ENCODE data around the gene VWF.

The VWF gene

DNA sequence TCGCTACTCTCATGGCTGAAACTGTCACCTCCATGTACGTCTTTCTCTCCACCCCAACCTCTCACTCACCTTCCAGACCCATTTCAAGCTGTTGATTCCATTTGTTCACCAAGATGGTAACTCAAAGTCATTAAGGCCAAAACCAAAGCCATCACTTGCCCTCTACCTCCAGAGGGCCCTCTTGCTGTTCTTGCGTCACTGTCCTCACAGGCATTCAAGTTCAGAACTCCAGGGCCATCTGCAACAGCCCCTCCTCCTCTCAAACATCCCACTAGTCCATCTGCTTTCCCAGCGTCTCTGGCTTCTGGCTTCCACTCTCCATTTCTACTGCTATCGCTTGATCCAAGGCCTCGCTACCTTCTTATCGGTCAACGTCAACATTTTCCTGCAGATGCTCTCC is 74.5 kb downstream of the VWF start:
- Histone ChIP-seq H2AFZ (ENCODE audit: low read length) (no peak overlapping the region), H3K27ac (ENCODE audit: low read depth, low read length, poor library complexity, severe bottlenecking) (no peak overlapping the region), H3K27me3 (ENCODE audit: insufficient read depth, low read length) (peaks cover 11% of the 10 kb centered on the region; the same call in 1 of the 2 replicates), H3K4me3 (ENCODE audit: low read depth, low read length, poor library complexity, severe bottlenecking) (no peak overlapping the region), H3K9ac (ENCODE audit: low read length) (no peak overlapping the region), H3K4me2 (ENCODE audit: low read length) (no peak overlapping the region), H3K79me2 (ENCODE audit: insufficient read depth, low read length) (no peaks in the 10 kb centered on the region), H3F3A (ENCODE audit: insufficient read depth, low read length) (no peaks in the 10 kb centered on the region), H4K20me1 (ENCODE audit: insufficient read depth, low read length) (no peaks in the 10 kb centered on the region), H3K9me3 (ENCODE audit: low read length) (no peaks in the 10 kb centered on the region), H3K36me3 (ENCODE audit: insufficient read depth, low read length) (no peaks in the 10 kb centered on the region), H3K4me1 (ENCODE audit: insufficient read depth, low read length, severe bottlenecking) (no peaks in the 10 kb centered on the region), H3K9me2 (ENCODE audit: low read depth, low read length) (no peaks in the 10 kb centered on the region)
- TF ChIP-seq EZH2 (IDR thresholded peaks at IDR 0.05; ENCODE audit: borderline replicate concordance, low read length), result no peak
- TF ChIP-seq, protein P1, sequence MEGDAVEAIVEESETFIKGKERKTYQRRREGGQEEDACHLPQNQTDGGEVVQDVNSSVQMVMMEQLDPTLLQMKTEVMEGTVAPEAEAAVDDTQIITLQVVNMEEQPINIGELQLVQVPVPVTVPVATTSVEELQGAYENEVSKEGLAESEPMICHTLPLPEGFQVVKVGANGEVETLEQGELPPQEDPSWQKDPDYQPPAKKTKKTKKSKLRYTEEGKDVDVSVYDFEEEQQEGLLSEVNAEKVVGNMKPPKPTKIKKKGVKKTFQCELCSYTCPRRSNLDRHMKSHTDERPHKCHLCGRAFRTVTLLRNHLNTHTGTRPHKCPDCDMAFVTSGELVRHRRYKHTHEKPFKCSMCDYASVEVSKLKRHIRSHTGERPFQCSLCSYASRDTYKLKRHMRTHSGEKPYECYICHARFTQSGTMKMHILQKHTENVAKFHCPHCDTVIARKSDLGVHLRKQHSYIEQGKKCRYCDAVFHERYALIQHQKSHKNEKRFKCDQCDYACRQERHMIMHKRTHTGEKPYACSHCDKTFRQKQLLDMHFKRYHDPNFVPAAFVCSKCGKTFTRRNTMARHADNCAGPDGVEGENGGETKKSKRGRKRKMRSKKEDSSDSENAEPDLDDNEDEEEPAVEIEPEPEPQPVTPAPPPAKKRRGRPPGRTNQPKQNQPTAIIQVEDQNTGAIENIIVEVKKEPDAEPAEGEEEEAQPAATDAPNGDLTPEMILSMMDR (IDR thresholded peaks at IDR 0.05; ENCODE audit: low read length), result no peak

DNA sequence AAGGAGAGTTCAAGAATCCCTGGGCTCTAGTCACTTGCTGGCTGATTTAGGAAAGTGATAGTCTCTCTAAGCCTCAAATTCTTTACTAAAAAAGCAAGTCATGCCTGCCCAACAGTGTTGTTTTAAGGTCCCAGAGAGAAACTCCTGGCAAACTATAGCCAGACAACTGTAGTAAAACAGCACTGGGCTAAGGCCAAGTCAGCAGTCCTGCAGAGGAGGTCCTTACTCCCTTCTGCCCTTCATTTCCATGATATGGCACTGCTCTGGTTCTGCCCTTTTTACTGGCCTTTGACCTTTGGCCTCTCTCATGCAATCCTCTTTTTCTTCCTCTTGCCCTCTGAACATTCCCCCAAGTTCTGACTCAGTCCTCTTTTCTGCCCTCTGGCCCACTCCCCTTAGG is 74.9 kb downstream of the VWF start:
- Histone ChIP-seq H3K36me3 (ENCODE audit: insufficient read depth, low read length) (no peaks in the 10 kb centered on the region), H3K9ac (ENCODE audit: low read length) (no peak overlapping the region), H3K27me3 (ENCODE audit: insufficient read depth, low read length) (peaks cover 11% of the 10 kb centered on the region; the same call in 1 of the 2 replicates), H3K4me3 (ENCODE audit: low read depth, low read length, poor library complexity, severe bottlenecking) (no peak overlapping the region), H3K27ac (ENCODE audit: low read depth, low read length, poor library complexity, severe bottlenecking) (no peak overlapping the region), H3K9me2 (ENCODE audit: low read depth, low read length) (no peaks in the 10 kb centered on the region), H3K4me1 (ENCODE audit: insufficient read depth, low read length, severe bottlenecking) (no peaks in the 10 kb centered on the region), H3K79me2 (ENCODE audit: insufficient read depth, low read length) (no peaks in the 10 kb centered on the region), H3F3A (ENCODE audit: insufficient read depth, low read length) (no peaks in the 10 kb centered on the region), H3K4me2 (ENCODE audit: low read length) (no peak overlapping the region), H2AFZ (ENCODE audit: low read length) (no peak overlapping the region), H4K20me1 (ENCODE audit: insufficient read depth, low read length) (no peaks in the 10 kb centered on the region), H3K9me3 (ENCODE audit: low read length) (no peaks in the 10 kb centered on the region)
- no peak for TF ChIP-seq EZH2 (IDR thresholded peaks at IDR 0.05; ENCODE audit: borderline replicate concordance, low read length)
- TF ChIP-seq, protein P1 (IDR thresholded peaks at IDR 0.05; ENCODE audit: low read length), result no peak

DNA sequence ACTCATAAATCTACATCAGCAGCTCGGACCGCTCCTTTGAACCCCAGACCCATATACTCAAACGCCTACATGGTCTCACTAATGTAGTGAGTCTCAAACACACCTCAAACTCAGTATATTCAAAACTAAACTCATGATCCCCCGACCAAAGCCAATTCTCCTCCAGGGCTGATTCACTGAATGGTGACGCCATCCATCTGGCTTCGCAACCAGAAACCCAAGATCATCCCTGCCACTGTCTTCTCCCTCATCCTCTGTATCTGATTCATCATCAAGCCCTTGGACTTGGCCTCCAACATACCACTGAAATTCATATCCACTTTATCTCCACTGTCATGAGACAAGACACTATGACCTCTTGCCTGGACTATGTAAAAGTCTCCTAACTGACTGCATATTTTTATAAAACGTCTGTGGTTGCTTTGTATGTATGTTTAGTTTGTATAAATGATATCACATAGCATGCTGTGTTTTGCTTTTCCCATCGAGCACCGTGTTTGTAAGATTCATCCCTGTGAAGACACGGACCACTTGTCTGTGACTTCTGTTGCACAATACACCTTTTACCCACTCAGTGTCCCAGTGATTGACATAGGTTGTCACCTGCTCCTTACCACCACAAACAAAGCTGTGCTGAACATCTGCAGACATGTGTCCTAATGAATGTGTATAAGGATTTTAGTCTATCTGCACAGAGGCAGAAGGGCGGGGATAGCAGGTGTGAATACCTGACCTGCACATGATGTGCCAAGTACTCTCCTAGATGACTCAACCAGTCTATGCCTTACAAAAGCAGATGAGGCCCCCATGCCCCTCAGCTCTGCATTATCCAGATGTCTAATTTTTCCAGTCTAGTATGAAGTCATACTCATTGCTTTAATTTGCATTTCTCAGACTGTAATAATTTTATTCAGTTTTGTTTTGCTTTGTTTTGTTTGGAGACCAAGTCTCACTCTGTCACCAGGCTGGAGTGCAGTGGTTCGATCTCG is 76.9 kb downstream of the VWF start:
- H3K9me2 ChIP-seq (ENCODE audit: low read depth, low read length), result no peaks in the 10 kb centered on the region
- no peak overlapping the region for H3K9ac ChIP-seq (ENCODE audit: low read length)
- no peak for TF ChIP-seq EZH2 (IDR thresholded peaks at IDR 0.05; ENCODE audit: borderline replicate concordance, low read length)
- TF ChIP-seq, protein P1 (IDR thresholded peaks at IDR 0.05; ENCODE audit: low read length), result no peak
- H4K20me1 ChIP-seq (ENCODE audit: insufficient read depth, low read length), result no peaks in the 10 kb centered on the region
- H3K9me3 ChIP-seq (ENCODE audit: low read length), result no peaks in the 10 kb centered on the region
- H3K79me2 ChIP-seq (ENCODE audit: insufficient read depth, low read length), result no peaks in the 10 kb centered on the region
- no peaks in the 10 kb centered on the region for H3K36me3 ChIP-seq (ENCODE audit: insufficient read depth, low read length)
- H3K4me2 ChIP-seq (ENCODE audit: low read length), result no peak overlapping the region
- no peaks in the 10 kb centered on the region for H3K4me1 ChIP-seq (ENCODE audit: insufficient read depth, low read length, severe bottlenecking)
- H3K4me3 ChIP-seq (ENCODE audit: low read depth, low read length, poor library complexity, severe bottlenecking), result no peak overlapping the region
- no peaks in the 10 kb centered on the region for H3F3A ChIP-seq (ENCODE audit: insufficient read depth, low read length)
- H3K27ac ChIP-seq (ENCODE audit: low read depth, low read length, poor library complexity, severe bottlenecking), result no peak overlapping the region
- H3K27me3 ChIP-seq (ENCODE audit: insufficient read depth, low read length), result peaks cover 17% of the 10 kb centered on the region; the same call in 1 of the 2 replicates
- H2AFZ ChIP-seq (ENCODE audit: low read length), result no peak overlapping the region

Data from OCI-LY1 (cell line).